ENCODE data around the gene ZNF487.
A peak's percentile ranks its signal among the peaks of the same experiment; 100 is the strongest.
"Not testable (repeated sequence)": the region's sequence is repeated elsewhere in the genome, so short reads cannot be mapped to it uniquely, and the experiment has no call there.

The ZNF487 gene

GRCh38 chr10:43407148-43407575 is 29.7 kb upstream of the ZNF487 start:
- peak; percentile 52 to 56 for DNase-seq

DNA sequence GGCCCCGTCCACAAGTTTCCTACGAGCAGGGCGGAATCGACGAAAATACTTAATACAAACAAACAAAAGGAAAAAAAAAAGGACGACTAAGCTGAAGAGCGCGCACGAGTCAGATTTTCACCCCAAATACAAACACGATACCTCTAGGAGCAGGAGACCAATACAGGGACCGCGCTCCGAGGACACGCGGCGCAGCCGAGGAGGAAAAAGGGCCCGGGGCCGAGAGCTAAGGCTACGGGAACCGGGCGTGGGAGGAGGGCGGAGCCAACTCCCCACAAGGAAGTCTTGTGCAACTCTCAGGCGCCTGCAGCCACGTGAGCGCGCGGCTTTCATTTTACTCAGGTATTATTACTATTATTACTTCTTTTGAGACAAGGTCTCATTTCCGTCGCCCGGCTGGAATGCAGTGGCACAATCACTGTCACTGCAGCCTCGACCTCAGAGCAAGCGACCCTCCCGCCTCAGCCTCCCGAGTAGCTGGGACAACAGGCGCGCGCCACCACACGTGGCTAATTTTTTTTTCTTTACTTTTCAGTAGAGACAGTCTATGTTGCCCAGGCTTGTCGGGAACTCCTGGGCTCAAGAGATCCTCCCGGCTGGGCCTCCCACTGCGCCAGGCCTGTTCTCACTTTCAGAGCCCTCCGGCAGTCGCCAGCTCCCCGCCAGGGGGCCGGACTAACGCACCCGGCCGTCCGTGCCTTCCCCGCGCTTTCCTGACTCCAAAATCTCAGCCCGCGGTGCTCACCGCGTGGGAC is 29.2 kb upstream of the ZNF487 start:
- DNase-seq = peak; percentile 85 to 89

GRCh38 chr10:43408331-43408709 is 28.6 kb upstream of the ZNF487 start:
- DNase-seq = no peak

DNA sequence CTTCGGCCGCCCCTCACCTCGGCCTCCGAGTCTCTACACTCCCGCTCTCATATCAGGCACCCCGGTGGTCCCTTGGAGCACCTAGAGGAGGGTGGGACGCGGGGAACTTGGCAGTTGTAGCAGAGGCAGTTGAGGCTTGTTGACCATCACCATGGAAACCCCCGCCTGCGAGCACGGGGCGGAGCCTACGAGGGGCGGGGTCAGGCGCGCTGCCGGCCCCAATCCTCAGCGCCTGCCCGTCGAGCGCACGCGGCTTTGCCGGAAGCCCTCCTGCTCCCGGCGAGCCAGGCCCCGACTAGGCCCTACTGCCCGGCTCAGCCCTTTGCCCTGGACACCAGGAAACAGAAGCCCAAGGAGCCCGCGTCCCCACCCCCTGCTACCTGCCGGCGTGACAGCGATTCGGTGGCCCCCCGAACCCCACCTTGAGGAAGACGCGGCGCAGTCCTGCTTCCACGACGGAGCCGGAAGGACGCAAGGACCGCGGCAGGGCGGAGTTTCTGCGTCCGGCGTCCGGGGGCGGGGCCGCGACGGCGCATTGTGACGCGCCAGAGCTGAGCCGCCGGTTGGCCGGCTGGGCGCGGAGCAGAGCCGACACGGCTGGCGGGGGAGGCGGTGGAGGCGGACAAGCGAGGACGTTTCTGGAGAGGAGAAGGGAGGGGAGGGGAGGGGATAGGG is 28.1 kb upstream of the ZNF487 start, which contains the start of gene HNRNPF:
Gene HNRNPF, minus strand, starts transcription at position 477 of the 675 bp plus-strand sequence. CDS start 21,302 bp downstream, outside the sequence.
- peak; percentile 96 to 97 for DNase-seq

- peak; percentile 84 to 85 for DNase-seq
Observed at GRCh38 chr10:43409385-43410109, 27.4 kb upstream of the ZNF487 start.

DNA sequence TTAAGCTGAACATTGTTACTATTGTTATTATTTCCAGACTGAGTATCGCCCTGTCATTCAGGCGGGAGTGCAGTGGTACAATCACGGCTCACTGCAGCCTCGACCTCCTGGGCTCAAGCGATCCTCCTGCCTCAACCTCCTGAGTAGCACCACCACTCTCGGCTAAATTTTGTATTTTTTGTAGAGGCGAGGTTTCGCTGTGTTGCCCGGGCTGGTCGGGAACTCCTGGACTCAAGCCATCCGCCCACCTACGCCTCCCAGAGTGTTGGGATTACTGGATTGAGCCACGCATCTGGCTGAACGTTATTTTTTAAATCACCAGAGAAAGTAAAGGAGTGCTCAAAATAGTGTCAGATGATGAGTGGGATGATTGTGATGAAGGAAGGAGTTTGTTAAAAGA is 26.6 kb upstream of the ZNF487 start:
- no peak for DNase-seq

DNA sequence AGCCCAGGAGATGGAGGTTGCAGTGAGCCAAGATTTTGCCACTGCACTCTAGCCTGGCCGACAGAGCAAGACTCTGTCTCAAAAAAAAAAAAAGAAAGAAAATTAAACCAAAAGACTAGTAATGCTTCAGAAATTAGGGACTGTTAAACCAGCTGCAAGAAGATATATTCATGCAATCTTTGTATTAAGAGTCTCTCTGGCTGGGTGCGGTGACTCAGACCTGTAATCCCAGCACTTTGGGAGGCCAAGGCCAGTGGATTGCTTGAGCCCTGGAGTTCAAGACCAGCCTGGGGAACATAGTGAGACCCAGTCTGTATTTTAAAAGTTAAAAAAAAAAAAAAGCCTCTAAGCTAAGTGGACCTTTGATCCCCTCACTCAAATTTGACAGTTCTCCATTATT is 25.4 kb upstream of the ZNF487 start:
- DNase-seq = no peak

DNA sequence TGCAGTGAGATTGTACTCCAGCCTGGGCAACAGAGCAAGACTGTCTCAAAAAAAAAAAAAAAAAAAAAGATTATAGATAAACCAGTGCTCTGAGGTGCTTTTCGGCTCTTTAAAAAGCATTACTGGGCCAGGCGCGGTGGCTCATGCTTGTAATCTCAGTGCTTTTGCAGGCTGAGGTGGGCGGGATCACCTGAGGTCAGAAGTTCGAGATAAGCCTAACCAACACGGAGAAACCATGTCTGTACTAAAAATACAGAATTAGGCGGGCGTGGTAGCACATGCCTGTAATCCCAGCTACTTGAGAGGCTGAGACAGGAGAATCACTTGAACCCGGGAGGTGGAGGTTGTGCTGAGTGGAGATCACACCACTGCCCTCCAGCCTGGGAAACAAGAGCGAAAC is 21.4 kb upstream of the ZNF487 start:
- DNase-seq = no peak

DNA sequence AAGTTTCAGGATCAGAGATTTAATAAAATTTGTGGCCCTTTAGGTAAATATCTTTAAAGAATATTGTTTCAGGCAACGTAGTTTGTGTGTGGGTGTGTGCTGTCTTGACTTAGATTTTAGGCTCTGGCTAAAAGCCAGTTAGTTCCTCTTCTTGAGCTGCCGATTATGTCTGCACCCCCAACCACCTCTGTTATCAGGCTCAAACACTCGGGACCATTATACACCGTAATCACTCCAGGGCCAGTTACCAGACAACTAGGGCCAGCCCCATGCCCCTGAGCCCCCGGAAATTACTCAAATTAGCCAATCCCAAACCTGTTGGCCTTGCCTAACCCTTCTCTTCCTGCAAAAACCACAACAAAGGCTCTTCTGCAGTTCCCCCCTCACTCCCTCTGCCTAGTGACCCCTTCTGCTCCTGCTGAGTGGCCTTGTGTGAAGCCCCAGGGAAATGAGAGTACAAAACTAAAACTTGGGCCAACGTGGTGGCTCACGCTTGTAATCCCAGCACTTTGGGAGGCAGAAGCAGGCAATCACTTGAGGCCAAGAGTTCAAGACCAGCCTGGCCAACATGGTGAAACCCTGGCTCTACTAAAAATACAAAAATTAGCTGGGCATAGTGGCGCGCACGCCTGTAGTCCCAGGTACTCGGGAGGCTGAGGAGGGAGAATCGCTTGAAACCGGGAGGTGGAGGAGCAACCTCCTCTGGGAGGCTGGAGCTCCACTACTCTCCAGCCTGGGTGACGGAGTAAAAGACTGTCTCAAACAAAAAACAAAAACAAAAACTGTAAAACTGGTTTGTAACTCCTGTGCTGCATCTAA is 18.8 kb upstream of the ZNF487 start:
- peak; percentile 68 to 71 for DNase-seq

- DNase-seq = no peak
Observed at GRCh38 chr10:43419997-43420368, 16.9 kb upstream of the ZNF487 start.

DNA sequence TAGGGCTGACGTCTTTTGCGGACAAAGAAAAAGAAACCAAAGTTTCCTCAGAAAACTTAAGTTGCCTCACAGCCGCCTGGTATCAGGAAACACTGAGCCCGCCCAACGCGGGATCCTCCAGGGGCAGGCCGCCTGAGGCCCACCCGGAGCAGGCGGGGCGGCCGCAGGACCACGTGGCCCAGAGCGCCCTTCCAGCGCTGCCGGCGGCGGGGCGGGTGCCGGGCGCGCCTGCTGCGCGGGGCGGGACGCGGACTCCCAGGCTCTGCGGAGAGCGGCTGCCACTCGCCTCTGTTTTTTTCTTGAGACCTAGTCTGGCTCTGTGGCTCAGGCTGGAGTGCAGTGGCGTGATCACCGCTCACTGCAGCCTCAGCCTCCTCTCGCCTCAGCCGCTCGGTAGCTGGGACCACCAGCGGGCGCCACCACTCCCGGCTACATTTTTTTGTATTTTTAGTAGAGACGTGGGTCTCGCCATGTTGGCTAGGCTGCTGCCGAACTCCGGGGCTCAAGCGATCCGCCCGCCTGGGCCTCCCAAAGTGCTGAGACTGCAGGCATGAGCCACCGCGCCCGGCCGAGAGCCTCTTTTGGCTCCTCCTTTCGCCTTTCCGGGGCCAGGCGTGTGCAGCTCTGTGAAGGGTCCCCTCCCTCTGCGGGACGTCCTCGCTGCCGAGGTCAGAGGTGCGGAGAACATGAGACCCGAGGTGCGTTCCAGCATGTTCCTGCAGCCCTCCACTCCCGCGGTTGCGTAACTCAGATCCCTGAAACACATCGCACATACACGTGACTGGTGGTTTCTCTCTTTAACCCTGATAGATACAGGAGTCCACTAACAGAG is 16.3 kb upstream of the ZNF487 start:
- DNase-seq = peak; percentile 80 to 85

GRCh38 chr10:43421201-43421507 is 15.8 kb upstream of the ZNF487 start:
- no peak for DNase-seq

GRCh38 chr10:43421519-43421918 is 15.4 kb upstream of the ZNF487 start:
- no peak for DNase-seq

DNA sequence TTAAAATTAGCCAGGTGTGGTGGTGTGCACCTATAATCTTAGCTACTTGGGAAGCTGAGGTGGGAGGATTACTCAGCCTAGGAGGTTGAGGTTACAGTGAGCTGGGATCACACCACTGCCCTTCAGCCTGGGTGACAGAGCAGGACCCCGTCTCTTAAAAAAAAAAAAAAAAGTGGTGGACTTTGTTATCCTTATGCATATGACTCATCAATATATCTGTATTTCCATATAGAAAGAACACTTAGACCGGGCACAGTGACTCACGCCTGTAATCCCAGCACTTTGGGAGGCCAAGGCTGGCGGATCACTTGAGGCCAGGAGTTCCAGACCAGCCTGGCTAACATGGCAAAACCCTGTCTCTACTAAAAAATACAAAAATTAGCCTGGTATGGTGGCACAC is 15.0 kb upstream of the ZNF487 start:
- not testable (repeated sequence) for DNase-seq

DNA sequence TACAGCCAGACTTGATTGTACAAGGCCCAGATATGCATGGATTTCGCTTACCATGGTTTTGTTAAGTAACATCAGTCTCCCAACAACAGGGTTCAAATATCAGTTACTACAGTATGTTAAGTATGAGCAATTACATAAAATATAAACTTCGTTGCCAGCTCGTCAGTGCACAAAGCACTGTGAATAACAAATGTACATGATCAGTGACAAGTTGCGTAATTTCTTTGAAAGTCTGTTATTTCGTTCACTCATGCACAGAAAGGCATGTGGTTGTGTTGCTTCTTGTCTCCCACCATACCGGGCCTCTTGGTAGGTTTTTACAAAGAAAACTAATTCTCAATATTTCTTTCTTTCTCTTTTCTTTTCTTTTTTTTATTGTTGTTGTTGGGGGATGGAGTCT is 12.5 kb upstream of the ZNF487 start:
- no peak for DNase-seq

DNA sequence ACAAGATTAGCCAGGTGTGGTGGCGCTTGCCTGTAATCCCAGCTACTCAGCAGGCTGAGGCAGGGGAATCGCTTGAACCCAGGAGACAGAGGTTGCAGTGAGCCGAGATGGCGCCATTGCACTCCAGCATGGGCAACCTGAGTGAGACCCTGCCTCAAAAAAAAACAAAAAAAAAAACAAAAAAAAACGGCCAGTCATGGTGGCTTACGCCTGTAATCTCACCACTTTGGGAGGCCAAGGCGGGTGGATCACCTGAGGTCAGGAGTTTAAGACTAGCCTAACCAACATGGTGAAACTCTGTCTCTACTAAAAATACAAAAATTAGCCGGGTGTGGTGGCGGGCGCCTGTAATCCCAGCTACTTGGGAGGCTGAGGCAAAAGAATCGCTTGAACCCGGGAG is 10.4 kb upstream of the ZNF487 start:
- not testable (repeated sequence) for DNase-seq

DNA sequence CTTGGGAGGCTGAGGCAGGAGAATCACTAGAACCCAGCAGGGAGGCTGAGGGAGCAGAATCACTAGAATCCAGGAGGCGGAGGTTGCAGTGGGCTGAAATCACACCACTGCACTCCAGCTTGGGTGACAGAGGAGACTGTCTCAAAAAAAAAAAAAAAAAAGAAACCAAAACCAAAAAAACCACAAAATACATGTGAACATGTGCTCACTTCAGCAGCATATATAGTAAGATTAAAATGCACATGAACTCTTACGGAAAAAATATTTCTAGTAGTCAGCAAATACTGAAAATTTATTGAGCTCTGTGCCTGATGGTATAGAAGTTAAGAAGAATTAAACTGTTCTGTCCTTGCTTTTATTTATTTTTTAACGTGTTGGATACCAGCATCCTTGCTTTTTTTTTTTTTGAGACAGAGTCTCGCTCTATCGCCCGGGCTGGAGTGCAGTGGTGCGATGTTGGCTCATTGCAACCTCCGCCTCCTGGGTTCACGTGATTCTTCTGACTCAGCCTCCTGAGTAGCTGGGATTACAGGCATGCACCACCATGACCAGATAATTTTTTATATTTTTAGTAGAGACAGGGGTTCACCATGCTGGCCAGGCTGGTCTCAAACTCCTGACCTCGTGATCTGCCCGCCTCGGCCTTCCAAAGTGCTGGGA is 9.6 kb upstream of the ZNF487 start:
- peak in 1 of 2 donors; percentile 32 for DNase-seq

GRCh38 chr10:43430926-43431663 is 5.8 kb upstream of the ZNF487 start:
- DNase-seq = no peak

DNA sequence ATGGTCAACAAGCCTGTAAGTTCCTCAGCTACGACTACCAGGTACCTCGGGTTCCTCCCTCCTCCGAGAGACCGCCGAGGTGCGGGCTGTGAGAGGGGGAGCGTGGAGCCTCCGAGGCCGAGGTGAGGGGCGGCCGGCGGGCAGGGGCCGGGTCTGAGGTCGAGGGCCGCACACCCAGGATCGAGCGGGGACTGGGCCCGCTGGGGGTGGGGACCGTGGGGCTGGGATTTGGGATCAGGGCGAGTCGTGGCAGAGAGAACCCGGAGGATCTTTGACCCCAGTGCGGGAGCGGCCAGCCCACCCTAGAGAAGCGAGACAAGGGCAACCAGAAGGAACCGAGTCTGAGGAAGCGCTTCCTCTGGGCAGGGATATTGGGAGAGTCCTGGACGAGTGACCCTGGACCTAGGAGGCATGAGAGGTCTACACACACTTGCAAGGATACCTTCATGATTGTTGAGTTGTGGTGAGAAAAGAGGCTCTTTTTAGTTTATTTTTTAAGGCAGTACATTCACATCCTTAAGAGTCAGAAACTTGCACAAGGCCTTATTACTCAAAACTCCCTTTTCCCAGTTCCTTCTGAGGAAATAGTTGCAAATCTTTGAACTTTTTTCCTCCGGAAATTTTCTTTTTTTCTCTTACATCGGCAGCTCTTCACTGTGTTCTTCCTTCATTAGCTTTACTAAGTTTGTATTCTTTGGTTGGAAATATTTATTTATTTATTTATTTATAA is 395 bp downstream of the ZNF487 start:
- no peak for DNase-seq

All from CD4-positive, alpha-beta T cell treated with Interleukin-1 beta for 1 hour (primary cell).